GM12801 (cell line): ENCODE results near the gene RAB31.

Experiments
- TF ChIP-seq, protein P1 (sequence below): IDR thresholded peaks from one replicate; pipeline ENCODE4 v1.5.1; 2011; ENCODE audit warnings: control low read depth; ENCODE audit not compliant: insufficient read length; ENCODE audit errors: extremely low read depth

The RAB31 gene

GRCh38 chr18:9842448-9842847 lies 134.3 kb downstream of the RAB31 start:
- TF ChIP-seq, protein P1, sequence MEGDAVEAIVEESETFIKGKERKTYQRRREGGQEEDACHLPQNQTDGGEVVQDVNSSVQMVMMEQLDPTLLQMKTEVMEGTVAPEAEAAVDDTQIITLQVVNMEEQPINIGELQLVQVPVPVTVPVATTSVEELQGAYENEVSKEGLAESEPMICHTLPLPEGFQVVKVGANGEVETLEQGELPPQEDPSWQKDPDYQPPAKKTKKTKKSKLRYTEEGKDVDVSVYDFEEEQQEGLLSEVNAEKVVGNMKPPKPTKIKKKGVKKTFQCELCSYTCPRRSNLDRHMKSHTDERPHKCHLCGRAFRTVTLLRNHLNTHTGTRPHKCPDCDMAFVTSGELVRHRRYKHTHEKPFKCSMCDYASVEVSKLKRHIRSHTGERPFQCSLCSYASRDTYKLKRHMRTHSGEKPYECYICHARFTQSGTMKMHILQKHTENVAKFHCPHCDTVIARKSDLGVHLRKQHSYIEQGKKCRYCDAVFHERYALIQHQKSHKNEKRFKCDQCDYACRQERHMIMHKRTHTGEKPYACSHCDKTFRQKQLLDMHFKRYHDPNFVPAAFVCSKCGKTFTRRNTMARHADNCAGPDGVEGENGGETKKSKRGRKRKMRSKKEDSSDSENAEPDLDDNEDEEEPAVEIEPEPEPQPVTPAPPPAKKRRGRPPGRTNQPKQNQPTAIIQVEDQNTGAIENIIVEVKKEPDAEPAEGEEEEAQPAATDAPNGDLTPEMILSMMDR = no peak

DNA sequence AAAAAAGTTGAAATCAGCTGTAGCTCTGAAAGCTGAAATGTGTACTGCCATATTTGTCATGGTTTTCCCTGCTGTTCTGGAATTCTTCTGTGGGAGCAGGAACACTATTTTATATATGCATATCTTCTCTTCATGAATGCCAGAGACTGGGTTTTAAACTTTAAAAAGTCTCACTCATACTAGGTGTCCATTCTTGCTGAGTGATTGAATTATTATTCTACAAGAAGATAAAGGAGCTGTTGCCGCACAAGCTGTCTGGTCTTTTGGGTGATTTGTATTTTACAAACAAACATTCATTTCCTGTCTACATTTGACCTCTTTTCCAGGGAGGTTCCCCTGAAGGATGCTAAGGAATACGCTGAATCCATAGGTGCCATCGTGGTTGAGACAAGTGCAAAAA lies 137.2 kb downstream of the RAB31 start:
- TF ChIP-seq, protein P1 = no peak

- TF ChIP-seq, protein P1 = no peak
These were observed 138.2 kb downstream of the RAB31 start for GRCh38 chr18:9846162-9846925.

DNA sequence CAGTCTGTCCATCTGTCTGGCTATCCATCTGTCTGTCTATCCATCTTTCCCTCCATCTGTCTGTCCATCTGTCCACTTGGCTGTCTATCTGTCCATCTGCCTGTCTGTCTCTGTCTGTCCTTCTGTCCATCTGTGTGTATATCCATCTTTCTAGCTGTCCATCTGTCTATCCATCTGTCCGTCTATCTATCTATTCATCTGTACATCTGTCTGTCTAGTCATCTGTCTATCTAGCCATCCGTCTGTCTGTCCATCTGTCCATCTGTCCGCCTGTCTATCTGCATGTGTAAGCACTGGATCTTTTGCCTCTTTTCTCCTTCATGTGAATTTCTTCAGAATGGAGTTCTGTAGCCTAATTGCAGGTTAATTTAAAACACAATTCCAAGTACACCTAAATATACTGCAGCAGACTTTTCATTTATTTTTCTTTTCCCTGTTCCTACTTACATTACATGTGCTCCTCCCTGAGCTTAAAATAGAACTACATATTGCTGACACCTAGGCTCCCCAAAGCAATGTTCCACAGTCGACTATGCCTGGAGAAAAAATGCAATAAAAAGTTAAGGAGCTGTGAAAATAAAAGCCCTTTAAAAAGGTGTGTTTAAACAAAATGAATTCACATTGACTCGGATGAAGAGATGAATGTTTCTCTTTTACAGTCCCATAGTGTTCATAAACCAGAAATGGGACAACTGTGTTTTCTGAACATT lies 140.2 kb downstream of the RAB31 start:
- TF ChIP-seq, protein P1 = no peak

DNA sequence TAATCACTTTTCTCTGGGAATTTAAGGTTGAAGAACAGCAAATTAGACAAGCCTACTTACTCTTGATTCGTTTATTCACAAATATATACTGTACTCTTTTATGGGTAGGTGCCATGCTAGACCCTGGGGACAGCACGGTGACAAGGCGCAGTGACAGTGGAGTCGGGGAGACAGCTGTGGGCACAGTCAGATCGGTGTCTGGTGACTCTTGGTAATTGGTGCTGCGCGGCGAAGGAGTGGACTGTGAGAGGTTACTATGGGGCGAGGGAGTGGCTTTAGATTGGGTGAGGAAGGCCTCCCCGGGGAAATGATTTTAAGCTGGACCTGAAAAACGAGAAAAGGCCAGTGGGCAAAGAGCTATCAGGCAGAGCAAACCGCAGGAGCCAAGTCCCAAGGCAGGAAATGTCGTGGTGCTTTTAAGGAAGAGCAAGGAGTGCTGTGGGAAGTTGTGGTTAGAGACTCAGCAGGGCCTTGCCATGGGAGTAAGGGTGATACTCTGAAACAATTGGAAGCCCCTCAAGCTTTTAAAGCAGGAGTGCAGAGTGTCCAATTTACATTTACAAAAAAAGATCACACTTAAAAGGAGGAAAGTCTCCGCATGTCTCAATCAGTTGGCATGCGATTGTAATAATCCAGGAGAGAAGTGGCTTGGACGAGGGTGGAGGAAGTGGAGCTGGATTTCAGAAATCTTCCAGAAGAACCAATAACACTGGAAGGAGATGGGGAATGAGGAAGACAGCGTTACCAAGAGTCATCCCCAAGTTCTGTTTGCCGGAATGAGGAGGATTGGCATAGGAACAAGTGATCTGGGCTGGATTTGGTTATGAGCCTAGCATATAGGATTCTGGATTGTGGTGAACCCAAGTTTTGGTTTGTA lies 141.5 kb downstream of the RAB31 start:
- TF ChIP-seq, protein P1 = no peak

DNA sequence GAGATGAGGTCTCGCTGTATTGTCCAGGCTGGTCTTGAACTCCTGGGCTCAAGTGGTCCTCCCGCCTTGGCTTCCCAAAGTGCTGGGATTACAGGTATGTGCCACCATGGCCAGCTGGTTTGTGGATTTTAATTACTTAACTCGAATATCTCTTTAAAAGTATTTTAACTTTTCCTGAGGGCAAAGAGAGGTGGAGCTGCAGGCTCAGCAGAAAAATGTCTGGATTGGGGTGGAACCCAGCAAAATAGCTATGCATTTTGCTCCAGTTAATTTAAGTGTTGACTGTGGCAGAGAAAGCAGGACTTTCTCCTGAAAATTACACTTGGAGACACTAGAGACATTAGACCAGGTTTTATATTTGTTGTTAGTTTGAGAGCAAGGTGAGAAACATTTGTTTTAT lies 142.2 kb downstream of the RAB31 start:
- TF ChIP-seq, protein P1 = no peak

- TF ChIP-seq, protein P1 = no peak
These were observed 143.4 kb downstream of the RAB31 start for GRCh38 chr18:9851511-9851910.
